Activated naive CD4-positive, alpha-beta T cell treated with anti-CD3 and anti-CD28 coated beads for 36 hours (primary cell): ENCODE measurements around the gene IFI27L2. TPM values are rescaled to one million over a fixed set of nuclear protein-coding genes. Genes with fewer than 3 reads are reported as not detected.
"Not testable (repeated sequence)": the region's sequence is repeated elsewhere in the genome, so short reads cannot be mapped to it uniquely, and the experiment has no call there.

Source experiments
- CTCF ChIA-PET: fragments of 350-600 bp; sonication (Branson Sonifier 250); formaldehyde crosslinking; loops from one replicate; lab custom pipeline; 2021; ENCODE audit warnings: antibody characterized with exemption; lab: Charles Lee
- DNase-seq: peaks from one replicate; pipeline ENCODE4 v3.0.0-alpha.2; 2020
- H3K27ac Mint-ChIP-seq: one replicate; pipeline ENCODE4 v1.8.0; 2021; ENCODE audit warnings: mild to moderate bottlenecking, mixed read lengths
- H3K27me3 Mint-ChIP-seq: one replicate; pipeline ENCODE4 v1.8.0; 2021; ENCODE audit warnings: low read depth, mixed read lengths
- H3K36me3 Mint-ChIP-seq: one replicate; pipeline ENCODE4 v1.8.0; 2021; ENCODE audit warnings: low read depth, mixed read lengths
- H3K4me1 Mint-ChIP-seq: one replicate; pipeline ENCODE4 v1.8.0; 2021; ENCODE audit warnings: low read depth, mixed read lengths
- H3K4me3 Mint-ChIP-seq: one replicate; pipeline ENCODE4 v1.8.0; 2021; ENCODE audit warnings: mild to moderate bottlenecking, moderate library complexity, mixed read lengths
- H3K9me3 Mint-ChIP-seq: one replicate; pipeline ENCODE4 v1.8.0; 2021; ENCODE audit warnings: mixed read lengths
- intact Hi-C: fragments of 100-400 bp; cut with micrococcal nuclease; formaldehyde crosslinking; loops from one replicate; pipeline ENCODE4 v1.15.1; 2023
- total RNA-seq, 2 experiments: library from RNA; stranded (reverse); gene quantifications; one replicate each; pipeline ENCODE4 v1.2.3, GENCODE V29; 2021

IFI27L2 gene
- total RNA-seq, 2 experiments from 2014 or later = 67.0 to 73.4 TPM

DNA sequence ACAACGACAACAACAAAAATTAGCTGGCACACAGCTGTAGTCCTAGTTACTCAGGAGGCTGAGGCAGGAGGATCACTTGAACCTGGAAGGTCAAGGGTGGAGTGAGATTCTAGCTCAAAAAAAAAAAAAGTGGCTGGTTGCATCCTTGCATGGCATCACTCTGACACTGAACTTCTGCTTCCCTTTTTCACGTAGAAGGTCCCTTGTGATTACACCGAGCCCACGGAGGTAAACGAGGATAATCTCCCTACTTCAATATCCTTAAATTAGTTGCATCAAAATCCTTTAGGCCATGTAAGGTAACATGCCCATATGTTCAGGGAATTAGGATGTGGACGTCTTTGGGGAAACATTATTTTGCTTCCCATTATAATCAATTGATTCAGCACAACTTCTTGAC is 40.7 kb upstream of the IFI27L2 start:
- H3K4me1 Mint-ChIP-seq = peaks cover 8% of the 10 kb centered on the region
- no peaks in the 10 kb centered on the region for H3K36me3 Mint-ChIP-seq
- DNase-seq = no peak
- H3K27ac Mint-ChIP-seq = no peak overlapping the region
- H3K27me3 Mint-ChIP-seq = peaks cover 2% of the 10 kb centered on the region
- no peak overlapping the region for H3K4me3 Mint-ChIP-seq
- CTCF ChIA-PET = interaction anchor here (0.6 to 2.5 kb wide), 7 partner anchors 9 to 230 kb away, joined by 3 to 13 read pairs (median 5); no protein-coding TSS in a partner anchor
- no peaks in the 10 kb centered on the region for H3K9me3 Mint-ChIP-seq
- intact Hi-C loops = loop anchor here (10.0 kb wide), 1 partner anchor 985 kb away; the partner anchor contains the start of genes LYSET and MOAP1

DNA sequence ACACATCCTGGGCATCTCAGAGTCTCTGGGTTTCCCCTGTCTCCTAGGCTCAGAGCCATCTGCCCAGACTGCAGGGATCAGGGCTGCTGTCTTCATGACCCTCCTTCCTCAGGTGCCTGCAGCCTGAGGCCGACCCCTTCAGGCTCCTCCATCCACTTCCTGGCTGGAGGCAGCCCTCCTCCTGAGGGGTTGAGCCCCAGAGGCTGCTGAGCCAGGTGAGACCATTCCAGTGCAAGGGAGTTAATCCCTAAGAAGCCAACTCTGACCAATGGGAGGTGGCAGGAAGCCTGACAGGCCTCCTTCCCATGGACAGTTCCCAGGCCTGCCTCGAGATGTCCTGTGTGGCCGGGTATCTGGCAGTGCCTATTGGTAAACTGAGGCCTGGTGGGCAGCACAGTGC is 36.3 kb upstream of the IFI27L2 start:
- peak overlapping the region; percentile 60 for H3K27ac Mint-ChIP-seq
- CTCF ChIA-PET = interaction anchor here (0.6 to 5.6 kb wide), 4 partner anchors 28 to 226 kb away, joined by 3 to 26 read pairs (median 4); no protein-coding TSS in a partner anchor
- peaks cover 2% of the 10 kb centered on the region for H3K27me3 Mint-ChIP-seq

DNA sequence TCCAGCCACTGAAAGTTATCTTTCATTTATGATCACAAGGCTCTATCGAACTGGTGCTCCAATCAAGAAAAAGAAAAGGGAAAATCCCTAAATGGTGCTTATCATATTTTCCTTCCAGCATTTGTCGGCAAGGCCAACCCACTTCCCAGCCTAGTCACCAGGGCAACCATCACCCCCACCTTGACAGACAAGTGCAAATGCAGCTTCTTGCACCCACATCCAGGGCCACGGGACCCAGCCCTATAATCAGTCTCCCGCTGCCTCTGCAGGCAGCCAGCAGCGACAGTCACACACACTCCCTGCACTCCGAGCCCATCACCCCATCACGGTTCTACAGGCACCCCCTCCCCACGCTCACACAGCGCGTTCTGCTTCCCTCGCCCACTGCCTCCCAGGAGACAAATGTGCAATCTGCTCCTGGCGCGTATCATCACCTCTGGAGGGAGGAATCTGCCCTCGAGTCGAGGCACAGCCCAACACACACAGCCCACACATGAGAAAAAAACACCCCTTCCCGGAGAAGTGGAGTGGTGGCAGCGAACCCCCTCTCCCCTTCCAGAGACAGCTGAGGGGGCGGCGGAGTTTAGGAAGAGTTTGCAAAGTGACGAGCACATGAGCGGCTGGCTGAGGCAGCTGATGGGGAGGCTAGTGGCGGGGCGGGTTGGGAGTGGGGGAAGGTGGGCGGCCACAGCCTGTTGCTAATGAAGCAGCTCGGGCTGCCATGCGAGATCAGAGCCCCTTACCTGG is 35.5 kb upstream of the IFI27L2 start:
- peak overlapping the region; percentile 85 for H3K27ac Mint-ChIP-seq

More for the DNA sequence above, 36.3 kb upstream of the IFI27L2 start:
- peak; percentile 17 for DNase-seq
- Mint-ChIP-seq H3K9me3 (no peaks in the 10 kb centered on the region), H3K4me3 (no peak overlapping the region), H3K4me1 (peaks cover 44% of the 10 kb centered on the region), H3K36me3 (no peaks in the 10 kb centered on the region)
- intact Hi-C loops = no loop called here

GRCh38 chr14:94163796-94164195 is 34.4 kb upstream of the IFI27L2 start:
- Mint-ChIP-seq H3K9me3 (no peaks in the 10 kb centered on the region), H3K4me1 (peaks cover 58% of the 10 kb centered on the region), H3K36me3 (no peaks in the 10 kb centered on the region), H3K27me3 (peaks cover 2% of the 10 kb centered on the region), H3K4me3 (no peak overlapping the region), H3K27ac (peak overlapping the region; percentile 85)
- peak; percentile 53 for DNase-seq
- intact Hi-C loops = loop anchor here (1.0 to 5.0 kb wide), 2 partner anchors 11 to 201 kb away; partner anchors contain the start of gene PPP4R4
- CTCF ChIA-PET = interaction anchor here (0.8 to 5.6 kb wide), 3 partner anchors 26 to 35 kb away, joined by 3 to 26 read pairs (median 15); no protein-coding TSS in a partner anchor

More for the DNA sequence above, 35.5 kb upstream of the IFI27L2 start:
- DNase-seq = peak; percentile 82
- peaks cover 51% of the 10 kb centered on the region for H3K4me1 Mint-ChIP-seq
- H3K27me3 Mint-ChIP-seq = peaks cover 2% of the 10 kb centered on the region
- peak overlapping the region; percentile 31 for H3K4me3 Mint-ChIP-seq
- intact Hi-C loops = loop anchor here (1.0 to 5.0 kb wide), 2 partner anchors 9 to 203 kb away; partner anchors contain the start of gene PPP4R4
- CTCF ChIA-PET = interaction anchor here (0.8 to 5.6 kb wide), 3 partner anchors 27 to 225 kb away, joined by 3 to 26 read pairs (median 3); no protein-coding TSS in a partner anchor
- no peaks in the 10 kb centered on the region for H3K36me3 Mint-ChIP-seq
- H3K9me3 Mint-ChIP-seq = no peaks in the 10 kb centered on the region

- no peaks in the 10 kb centered on the region for H3K9me3 Mint-ChIP-seq
- H3K4me1 Mint-ChIP-seq = peaks cover 71% of the 10 kb centered on the region
- DNase-seq = no peak
- H3K36me3 Mint-ChIP-seq = no peaks in the 10 kb centered on the region
- H3K27me3 Mint-ChIP-seq = peaks cover 2% of the 10 kb centered on the region
- H3K4me3 Mint-ChIP-seq = no peak overlapping the region
- H3K27ac Mint-ChIP-seq = peak overlapping the region; percentile 38
- intact Hi-C loops = loop anchor here (5.0 kb wide), 1 partner anchor 200 kb away; no protein-coding TSS in a partner anchor
- CTCF ChIA-PET = interaction anchor here (0.7 to 5.6 kb wide), 6 partner anchors 9 to 124 kb away, joined by 3 to 26 read pairs (median 4); no protein-coding TSS in a partner anchor
Observed at GRCh38 chr14:94162466-94162865, 33.1 kb upstream of the IFI27L2 start.

DNA sequence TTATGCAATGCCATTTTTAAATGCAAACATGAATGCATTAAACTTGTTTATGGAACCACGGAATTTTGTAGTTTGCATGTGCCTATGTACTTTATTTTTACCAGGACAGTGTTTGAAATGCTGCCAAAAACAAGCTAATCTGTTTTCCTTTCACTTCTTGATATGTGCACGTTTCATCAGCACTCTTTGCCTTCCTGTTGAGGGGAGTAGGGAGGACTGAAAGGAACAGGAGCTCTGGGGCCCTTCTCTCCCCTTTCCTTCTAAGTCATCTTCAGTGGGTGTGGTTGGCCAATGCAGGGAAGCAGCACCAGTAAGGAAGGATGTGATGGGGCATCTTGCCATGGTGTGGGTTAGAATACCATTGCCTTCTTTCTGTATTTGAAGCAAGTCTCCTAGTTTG is 32.6 kb upstream of the IFI27L2 start:
- no peaks in the 10 kb centered on the region for H3K36me3 Mint-ChIP-seq
- CTCF ChIA-PET = interaction anchor here (0.7 to 5.6 kb wide), 5 partner anchors 18 to 123 kb away, joined by 3 to 26 read pairs (median 5); no protein-coding TSS in a partner anchor
- DNase-seq = peak; percentile 32
- intact Hi-C loops = loop anchor here (5.0 kb wide), 1 partner anchor 200 kb away; no protein-coding TSS in a partner anchor
- peak overlapping the region; percentile 38 for H3K27ac Mint-ChIP-seq
- H3K9me3 Mint-ChIP-seq = no peaks in the 10 kb centered on the region
- peaks cover 2% of the 10 kb centered on the region for H3K27me3 Mint-ChIP-seq
- H3K4me3 Mint-ChIP-seq = no peak overlapping the region
- peaks cover 74% of the 10 kb centered on the region for H3K4me1 Mint-ChIP-seq

DNA sequence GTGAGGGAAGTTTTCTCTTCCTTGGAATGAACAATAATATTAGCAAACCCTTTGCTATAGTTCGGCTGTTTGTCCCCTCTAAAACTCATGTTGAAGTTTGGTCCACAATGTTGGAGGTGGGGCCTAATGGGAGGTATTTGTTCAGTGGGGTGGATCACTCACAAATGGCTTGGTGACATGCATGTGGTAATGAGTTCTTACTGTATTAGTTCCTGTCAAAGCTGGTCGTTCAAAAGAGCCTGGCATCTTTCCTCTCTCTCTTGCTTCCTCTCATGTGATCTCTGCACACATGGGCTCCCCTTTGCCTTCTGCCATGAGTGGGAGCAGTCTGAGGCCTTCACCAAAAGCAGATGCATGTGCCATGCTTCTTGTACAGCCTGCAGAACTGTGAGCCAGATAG is 31.7 kb upstream of the IFI27L2 start:
- Mint-ChIP-seq H3K4me1 (peaks cover 75% of the 10 kb centered on the region), H3K36me3 (no peaks in the 10 kb centered on the region), H3K9me3 (no peaks in the 10 kb centered on the region), H3K4me3 (no peak overlapping the region), H3K27ac (no peak overlapping the region), H3K27me3 (no peaks in the 10 kb centered on the region)
- no peak for DNase-seq
- CTCF ChIA-PET = interaction anchor here (0.9 to 5.6 kb wide), 4 partner anchors 10 to 24 kb away, joined by 3 to 26 read pairs (median 6); no protein-coding TSS in a partner anchor
- intact Hi-C loops = loop anchor here (5.0 kb wide), 1 partner anchor 199 kb away; no protein-coding TSS in a partner anchor

DNA sequence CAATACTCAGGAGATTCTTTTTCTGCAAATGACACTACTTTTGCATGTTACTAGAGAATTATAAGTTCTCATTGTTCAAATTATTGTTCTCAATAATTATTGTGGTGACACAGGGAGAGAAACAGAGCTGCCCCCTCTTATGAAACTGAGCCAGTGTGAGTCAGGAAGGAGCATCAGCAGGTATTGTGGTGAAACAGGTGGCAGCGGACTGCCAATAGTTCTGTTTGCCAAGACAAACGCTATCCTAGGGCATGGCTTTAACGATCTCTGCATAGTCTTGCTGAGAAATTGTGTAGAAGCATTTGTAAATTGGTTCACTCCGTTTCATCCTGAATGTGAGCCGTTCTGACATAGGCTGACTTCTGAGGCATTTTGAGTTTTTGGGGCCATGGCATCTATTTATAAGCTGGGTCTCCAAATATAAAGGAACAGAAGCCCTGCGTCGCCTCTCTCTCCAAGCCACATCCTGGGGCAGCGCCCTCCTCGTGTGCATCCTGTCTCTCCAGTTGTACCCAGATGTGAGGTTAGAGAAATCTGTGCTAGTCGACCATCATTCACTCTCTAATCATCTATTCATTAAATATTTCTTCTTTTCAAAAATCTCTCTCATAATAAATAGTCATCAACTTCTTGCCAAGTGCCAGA is 29.0 kb upstream of the IFI27L2 start:
- Mint-ChIP-seq H3K4me1 (peaks cover 53% of the 10 kb centered on the region), H3K4me3 (no peak overlapping the region), H3K27me3 (no peaks in the 10 kb centered on the region), H3K9me3 (no peaks in the 10 kb centered on the region), H3K27ac (no peak overlapping the region), H3K36me3 (no peaks in the 10 kb centered on the region)
- intact Hi-C loops = no loop called here
- DNase-seq = peak; percentile 54
- CTCF ChIA-PET = interaction anchor here (1.0 to 1.8 kb wide), 4 partner anchors 10 to 198 kb away, joined by 3 to 6 read pairs (median 3); no protein-coding TSS in a partner anchor

DNA sequence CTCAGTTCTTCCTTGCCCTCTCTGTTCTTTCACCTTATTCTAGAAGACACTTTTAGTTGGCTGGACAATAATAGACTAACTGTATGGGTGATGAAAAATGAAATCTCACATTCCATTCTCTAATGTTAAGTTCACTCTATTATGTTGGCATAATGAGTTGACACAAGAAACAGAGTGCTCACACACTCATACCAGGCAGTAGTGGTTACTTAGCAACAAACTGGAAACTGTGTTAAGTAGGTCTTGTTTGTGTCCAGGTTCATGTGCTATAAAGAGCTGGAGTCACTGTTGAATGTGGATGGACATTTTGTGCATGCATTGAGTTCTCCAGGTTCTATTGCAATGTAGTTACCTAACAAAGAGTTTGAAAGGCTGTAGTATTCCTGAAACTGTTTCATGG is 27.8 kb upstream of the IFI27L2 start:
- no peaks in the 10 kb centered on the region for H3K9me3 Mint-ChIP-seq
- H3K27me3 Mint-ChIP-seq = no peaks in the 10 kb centered on the region
- CTCF ChIA-PET = interaction anchor here (0.7 to 1.8 kb wide), 4 partner anchors 12 to 207 kb away, joined by 3 to 6 read pairs (median 4); no protein-coding TSS in a partner anchor
- intact Hi-C loops = no loop called here
- peaks cover 44% of the 10 kb centered on the region for H3K4me1 Mint-ChIP-seq
- DNase-seq = no peak
- H3K4me3 Mint-ChIP-seq = no peak overlapping the region
- peak overlapping the region; percentile 18 for H3K27ac Mint-ChIP-seq
- no peaks in the 10 kb centered on the region for H3K36me3 Mint-ChIP-seq

- H3K4me3 Mint-ChIP-seq, H3K27me3 Mint-ChIP-seq, DNase-seq, intact Hi-C loops, H3K36me3 Mint-ChIP-seq, H3K9me3 Mint-ChIP-seq: not testable (repeated sequence)
- Mint-ChIP-seq H3K4me1 (peaks cover 35% of the 10 kb centered on the region), H3K27ac (peak overlapping the region; percentile 19)
- CTCF ChIA-PET = interaction anchor here (0.5 kb wide), 1 partner anchor 68 kb away, joined by 3 read pairs; no protein-coding TSS in a partner anchor
Observed at GRCh38 chr14:94156143-94156542, 26.7 kb upstream of the IFI27L2 start.

- H3K4me3 Mint-ChIP-seq = no peak overlapping the region
- H3K9me3 Mint-ChIP-seq = no peaks in the 10 kb centered on the region
- peaks cover 18% of the 10 kb centered on the region for H3K4me1 Mint-ChIP-seq
- DNase-seq = no peak
- no peaks in the 10 kb centered on the region for H3K27me3 Mint-ChIP-seq
- CTCF ChIA-PET = interaction anchor here (1.8 kb wide), 1 partner anchor 17 kb away, joined by 7 read pairs; no protein-coding TSS in a partner anchor
- H3K36me3 Mint-ChIP-seq = no peaks in the 10 kb centered on the region
- intact Hi-C loops = no loop called here
- no peak overlapping the region for H3K27ac Mint-ChIP-seq
Observed at GRCh38 chr14:94153750-94154342, 24.4 kb upstream of the IFI27L2 start.
